MM.1S (cell line): ENCODE results near the gene PLCH1.

ENCODE experiments used
- DNase-seq: peaks from one replicate; pipeline ENCODE4 v3.0.0-alpha.2; 2015
- H2AFZ ChIP-seq: fragments of 300-600 bp; sonication (generic); 2 replicates; pipeline ENCODE4 v1.6.0; 2016; ENCODE audit warnings: antibody characterized with exemption, low read length
- H3F3A ChIP-seq: fragments of 300-600 bp; sonication (generic); 2 replicates; pipeline ENCODE4 v1.6.1; 2016; ENCODE audit warnings: mild to moderate bottlenecking, antibody characterized with exemption, low read length, moderate library complexity, mixed read lengths; ENCODE audit not compliant: insufficient read depth
- H3K27ac ChIP-seq: fragments of 300-600 bp; sonication (generic); 2 replicates; pipeline ENCODE4 v1.5.1; 2016; ENCODE audit warnings: mild to moderate bottlenecking, low read length
- H3K27me3 ChIP-seq: fragments of 300-600 bp; sonication (generic); replicated peaks from 2 replicates; pipeline ENCODE4 v1.6.0; 2016; ENCODE audit warnings: low read length; ENCODE audit not compliant: insufficient read depth
- H3K36me3 ChIP-seq: fragments of 300-600 bp; sonication (generic); replicated peaks from 2 replicates; pipeline ENCODE4 v1.6.1; 2016; ENCODE audit warnings: mild to moderate bottlenecking, low read length, mixed read lengths; ENCODE audit not compliant: insufficient read depth
- H3K4me1 ChIP-seq: fragments of 300-600 bp; sonication (generic); 2 replicates; pipeline ENCODE4 v1.6.1; 2016; ENCODE audit warnings: low read length, mixed read lengths
- H3K4me2 ChIP-seq: fragments of 300-600 bp; sonication (generic); 2 replicates; pipeline ENCODE4 v1.6.0; 2016; ENCODE audit warnings: low read depth, low read length
- H3K4me3 ChIP-seq: fragments of 300-600 bp; sonication (generic); 2 replicates; pipeline ENCODE4 v1.5.1; 2016; ENCODE audit warnings: low read length, mixed read lengths
- H3K79me2 ChIP-seq: fragments of 300-600 bp; sonication (generic); 2 replicates; pipeline ENCODE4 v1.6.1; 2016; ENCODE audit warnings: mixed run types, low read length, mixed read lengths
- H3K9ac ChIP-seq: fragments of 300-600 bp; sonication (generic); 2 replicates; pipeline ENCODE4 v1.6.1; 2016; ENCODE audit warnings: low read length, mixed read lengths
- H3K9me2 ChIP-seq: fragments of 300-600 bp; sonication (generic); replicated peaks from 2 replicates; pipeline ENCODE4 v1.6.1; 2016; ENCODE audit warnings: mild to moderate bottlenecking, low read length, mixed read lengths; ENCODE audit not compliant: insufficient read depth
- H3K9me3 ChIP-seq: fragments of 300-600 bp; sonication (generic); replicated peaks from 2 replicates; pipeline ENCODE4 v1.6.1; 2016; ENCODE audit warnings: mild to moderate bottlenecking, low read length, mixed read lengths; ENCODE audit not compliant: insufficient read depth
- H4K20me1 ChIP-seq: fragments of 300-600 bp; sonication (generic); 2 replicates; pipeline ENCODE4 v1.6.1; 2016; ENCODE audit warnings: mild to moderate bottlenecking, low read length, moderate library complexity, mixed read lengths; ENCODE audit not compliant: insufficient read depth
- EZH2 ChIP-seq: fragments of 300-600 bp; sonication (generic); optimal IDR thresholded peaks from 2 replicates; pipeline ENCODE3; 2017; ENCODE audit warnings: low read depth, mild to moderate bottlenecking, antibody characterized with exemption, low read length, mixed read lengths
- EZH2phosphoT487 ChIP-seq: fragments of 300-600 bp; sonication (generic); IDR thresholded peaks from 2 replicates; pipeline ENCODE4 v1.6.1; 2018; ENCODE audit warnings: antibody characterized with exemption, low read length
- TF ChIP-seq, protein P1 (sequence below): fragments of 300-600 bp; sonication (generic); IDR thresholded peaks from 2 replicates; pipeline ENCODE4 v1.5.1; 2016; ENCODE audit warnings: antibody characterized with exemption, low read length, mixed read lengths

PLCH1 gene

DNA sequence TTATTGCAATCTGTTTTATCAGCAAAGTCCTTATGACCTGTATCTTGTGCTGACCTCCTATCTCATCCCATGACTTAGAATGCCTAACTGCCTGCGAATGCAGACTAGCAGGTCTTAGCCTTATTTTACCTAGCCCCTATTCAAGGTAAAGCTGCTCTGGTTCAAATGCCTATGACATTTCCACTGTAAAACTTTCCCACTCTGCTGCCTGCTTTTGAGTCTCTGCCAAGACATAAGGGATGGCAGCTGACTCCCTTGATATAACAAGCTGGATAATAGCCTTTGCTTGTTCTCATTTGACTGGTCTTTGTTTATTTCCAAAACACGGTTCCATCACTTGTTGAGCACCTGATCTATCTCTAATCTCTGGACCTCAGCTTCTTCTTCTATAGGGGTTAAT, 319.5 kb downstream of the PLCH1 start:
- Histone ChIP-seq H3K4me2 (no peak overlapping the region), H3K79me2 (no peaks in the 10 kb centered on the region), H4K20me1 (no peaks in the 10 kb centered on the region), H3K4me3 (no peak overlapping the region), H3K9me2 (no peaks in the 10 kb centered on the region), H3K36me3 (no peaks in the 10 kb centered on the region), H3K4me1 (no peaks in the 10 kb centered on the region), H2AFZ (no peak overlapping the region), H3K9me3 (no peaks in the 10 kb centered on the region), H3K27me3 (no peaks in the 10 kb centered on the region), H3K27ac (no peak overlapping the region), H3K9ac (no peak overlapping the region), H3F3A (no peaks in the 10 kb centered on the region)
- DNase-seq, result no peak
- TF ChIP-seq EZH2phosphoT487, result no peak
- no peak for TF ChIP-seq EZH2
- TF ChIP-seq, protein P1, sequence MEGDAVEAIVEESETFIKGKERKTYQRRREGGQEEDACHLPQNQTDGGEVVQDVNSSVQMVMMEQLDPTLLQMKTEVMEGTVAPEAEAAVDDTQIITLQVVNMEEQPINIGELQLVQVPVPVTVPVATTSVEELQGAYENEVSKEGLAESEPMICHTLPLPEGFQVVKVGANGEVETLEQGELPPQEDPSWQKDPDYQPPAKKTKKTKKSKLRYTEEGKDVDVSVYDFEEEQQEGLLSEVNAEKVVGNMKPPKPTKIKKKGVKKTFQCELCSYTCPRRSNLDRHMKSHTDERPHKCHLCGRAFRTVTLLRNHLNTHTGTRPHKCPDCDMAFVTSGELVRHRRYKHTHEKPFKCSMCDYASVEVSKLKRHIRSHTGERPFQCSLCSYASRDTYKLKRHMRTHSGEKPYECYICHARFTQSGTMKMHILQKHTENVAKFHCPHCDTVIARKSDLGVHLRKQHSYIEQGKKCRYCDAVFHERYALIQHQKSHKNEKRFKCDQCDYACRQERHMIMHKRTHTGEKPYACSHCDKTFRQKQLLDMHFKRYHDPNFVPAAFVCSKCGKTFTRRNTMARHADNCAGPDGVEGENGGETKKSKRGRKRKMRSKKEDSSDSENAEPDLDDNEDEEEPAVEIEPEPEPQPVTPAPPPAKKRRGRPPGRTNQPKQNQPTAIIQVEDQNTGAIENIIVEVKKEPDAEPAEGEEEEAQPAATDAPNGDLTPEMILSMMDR, result no peak

DNA sequence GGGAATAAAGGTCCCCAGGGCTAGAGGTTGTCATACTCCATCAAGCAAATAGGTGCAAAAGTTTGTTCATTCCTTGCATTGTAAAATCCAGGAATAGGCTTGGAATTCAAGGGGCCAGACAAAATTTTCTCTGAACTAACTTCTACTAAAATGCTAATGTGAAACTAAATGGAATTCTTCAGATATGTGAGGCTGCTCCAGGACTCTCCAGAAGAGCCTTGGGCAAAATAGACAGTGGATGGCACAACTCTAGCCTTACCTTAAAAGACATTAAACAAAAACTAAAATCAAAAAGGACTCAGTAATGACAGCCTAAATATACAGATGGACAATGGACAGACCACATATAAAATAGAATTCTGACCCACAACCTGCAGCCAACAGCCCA, 320.6 kb downstream of the PLCH1 start:
- H3K9ac ChIP-seq, result no peak overlapping the region
- H3K4me3 ChIP-seq, result no peak overlapping the region
- no peak overlapping the region for H3K27ac ChIP-seq
- no peaks in the 10 kb centered on the region for H3K9me2 ChIP-seq
- H4K20me1 ChIP-seq, result no peaks in the 10 kb centered on the region
- no peaks in the 10 kb centered on the region for H3F3A ChIP-seq
- H2AFZ ChIP-seq, result no peak overlapping the region
- H3K27me3 ChIP-seq, result no peaks in the 10 kb centered on the region
- no peaks in the 10 kb centered on the region for H3K79me2 ChIP-seq
- no peak for DNase-seq
- H3K36me3 ChIP-seq, result no peaks in the 10 kb centered on the region
- TF ChIP-seq EZH2phosphoT487 (no peak), EZH2 (no peak)
- TF ChIP-seq, protein P1, result no peak
- H3K9me3 ChIP-seq, result no peaks in the 10 kb centered on the region
- no peaks in the 10 kb centered on the region for H3K4me1 ChIP-seq
- H3K4me2 ChIP-seq, result no peak overlapping the region

DNA sequence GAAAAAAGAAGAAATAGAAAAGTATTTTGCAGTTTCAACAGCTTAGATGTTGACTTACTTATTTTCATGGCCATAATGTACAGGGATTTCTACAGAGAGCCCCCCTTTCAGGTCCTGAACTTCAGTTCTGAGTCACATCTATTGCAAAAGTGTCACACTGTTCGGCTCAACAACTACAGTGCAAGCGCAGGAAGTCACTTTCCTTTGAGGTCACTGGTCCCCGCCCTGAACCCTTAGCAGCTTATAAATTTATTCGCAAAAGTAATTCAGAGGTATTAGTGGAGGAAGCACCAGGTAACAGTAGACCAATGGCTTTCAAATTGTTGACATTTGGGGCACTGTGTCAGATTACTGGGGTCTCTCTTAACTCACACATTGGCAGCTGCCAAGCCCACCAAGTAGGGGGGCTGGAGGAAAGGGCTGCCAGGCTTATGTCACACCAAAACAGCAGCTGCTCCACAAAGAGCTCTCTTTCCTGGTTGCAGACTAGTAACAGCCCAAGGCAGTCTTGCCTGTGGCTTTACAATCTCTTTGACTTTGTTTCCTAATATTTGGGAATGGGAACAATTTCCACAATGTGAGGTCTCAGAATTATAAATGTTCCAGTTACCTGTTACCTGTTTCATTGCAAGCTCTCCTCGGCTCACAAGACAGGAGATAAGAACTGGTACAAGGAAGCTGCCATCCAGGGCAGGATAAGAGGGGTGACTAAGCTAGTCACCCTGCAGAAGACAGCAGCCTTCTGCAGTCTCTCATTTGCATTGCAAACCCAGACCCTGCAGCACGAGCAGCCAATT, 321.1 kb downstream of the PLCH1 start:
- Histone ChIP-seq H3K79me2 (no peaks in the 10 kb centered on the region), H3K9ac (no peak overlapping the region), H3K27me3 (no peaks in the 10 kb centered on the region), H4K20me1 (no peaks in the 10 kb centered on the region), H3K9me3 (no peaks in the 10 kb centered on the region), H2AFZ (no peak overlapping the region), H3K4me2 (no peak overlapping the region), H3K4me1 (no peaks in the 10 kb centered on the region), H3K4me3 (no peak overlapping the region), H3F3A (no peaks in the 10 kb centered on the region), H3K9me2 (no peaks in the 10 kb centered on the region), H3K36me3 (no peaks in the 10 kb centered on the region), H3K27ac (no peak overlapping the region)
- DNase-seq, result no peak
- TF ChIP-seq EZH2 (no peak), EZH2phosphoT487 (no peak)
- TF ChIP-seq, protein P1, result no peak
